ENCODE results near the gene TTLL8. TPM values are rescaled to one million over a fixed set of nuclear protein-coding genes. Genes with fewer than 3 reads are reported as not detected.

TTLL8 gene
- total RNA-seq, 2 donors from 2014 or later = not detected

DNA sequence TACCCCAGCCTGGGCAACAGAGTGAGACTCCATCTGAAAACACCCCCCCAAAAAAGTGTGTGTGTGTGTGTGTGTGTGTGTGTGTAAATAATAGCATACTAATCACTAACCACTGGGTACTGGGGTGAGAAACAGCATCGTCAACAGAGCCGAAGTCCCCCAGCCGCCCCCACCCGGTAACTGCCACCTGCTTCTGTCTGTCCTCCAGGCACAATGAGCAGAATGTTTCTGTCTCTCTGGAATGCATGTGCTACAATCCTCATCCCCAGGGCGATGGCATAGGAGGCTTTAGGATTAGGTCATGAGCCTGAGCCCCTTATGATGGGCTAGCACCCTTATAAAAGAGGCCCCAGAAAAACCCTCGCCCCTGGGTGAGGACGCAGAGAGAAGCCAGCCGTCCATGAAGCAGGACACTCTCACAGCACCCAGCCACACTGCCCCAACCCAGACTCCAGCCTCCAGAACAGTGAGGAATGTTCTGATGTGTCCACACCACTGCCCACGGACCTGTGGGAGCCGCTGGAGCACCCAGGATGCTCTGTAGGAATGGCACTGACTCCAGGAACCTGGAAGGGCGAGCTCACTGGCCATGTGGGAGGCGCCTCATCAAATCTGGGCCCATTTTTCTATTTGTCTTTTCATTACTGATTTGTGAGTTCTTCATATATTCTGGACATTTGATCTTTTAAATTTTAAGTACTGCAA is 9.9 kb downstream of the TTLL8 start:
- no peak for DNase-seq
- intact Hi-C loops (cut with DNase I, micrococcal nuclease) = no loop called here
- ATAC-seq = no peak

DNA sequence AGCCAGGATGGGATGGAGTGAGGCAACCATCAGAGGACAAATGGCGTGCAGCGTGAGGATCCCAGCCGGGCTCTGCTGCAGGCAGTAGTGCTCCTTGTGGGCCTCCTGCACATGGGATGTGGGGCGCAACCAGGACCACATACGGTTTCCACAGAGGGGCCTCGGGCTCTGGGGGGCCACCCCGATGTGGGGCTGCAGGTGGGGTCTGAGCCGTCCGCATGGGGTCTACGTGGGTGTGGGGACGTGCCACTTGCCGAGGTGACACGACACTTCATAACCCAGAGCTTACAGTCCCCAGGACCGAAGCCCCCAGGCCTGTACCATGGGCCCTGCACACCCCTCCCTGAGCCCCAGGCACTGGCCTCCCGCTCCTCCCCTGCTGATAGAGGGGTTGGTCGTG is 10.8 kb downstream of the TTLL8 start:
- DNase-seq = no peak
- intact Hi-C loops (cut with DNase I, micrococcal nuclease) = no loop called here
- ATAC-seq = no peak

DNA sequence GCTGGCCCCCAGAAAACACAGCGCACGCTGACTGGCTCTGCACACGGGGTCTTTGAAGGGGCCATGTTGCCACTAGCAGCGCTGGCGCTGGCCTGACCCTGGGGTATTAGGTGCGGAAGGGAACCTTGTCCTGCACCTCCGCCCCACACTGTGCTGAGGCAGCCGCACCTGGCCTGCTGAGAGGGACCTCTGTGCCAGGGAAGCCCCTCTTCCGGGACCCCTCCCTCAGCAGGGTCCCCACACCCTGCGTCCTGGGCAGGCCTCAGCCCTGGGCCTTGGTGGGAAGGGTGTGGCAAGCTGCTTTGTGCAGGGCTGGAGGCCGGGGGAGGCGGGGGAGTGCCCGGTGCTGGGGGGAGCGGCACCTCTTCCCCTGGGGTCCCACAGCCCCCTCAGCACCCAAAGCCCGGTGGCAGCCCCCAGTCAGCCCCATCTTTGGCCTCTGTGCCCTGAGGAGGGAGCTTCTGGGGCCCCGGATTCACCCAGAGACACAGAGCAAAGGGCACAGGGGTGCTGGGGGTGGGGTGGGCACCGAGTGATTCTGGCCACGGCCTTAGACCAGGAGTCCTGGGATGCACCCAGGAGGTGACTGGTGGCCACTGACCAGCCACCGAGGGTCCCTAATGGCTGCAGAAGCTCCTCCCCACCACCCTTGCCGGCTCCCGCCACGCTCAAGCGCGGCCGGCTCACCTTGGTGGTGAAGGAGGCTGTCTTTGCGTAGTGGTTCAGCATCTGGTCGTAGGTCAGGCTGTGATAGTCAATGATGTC is 11.4 kb downstream of the TTLL8 start:
- intact Hi-C loops (cut with DNase I, micrococcal nuclease) = no loop called here
- DNase-seq = no peak
- no peak for ATAC-seq

DNA sequence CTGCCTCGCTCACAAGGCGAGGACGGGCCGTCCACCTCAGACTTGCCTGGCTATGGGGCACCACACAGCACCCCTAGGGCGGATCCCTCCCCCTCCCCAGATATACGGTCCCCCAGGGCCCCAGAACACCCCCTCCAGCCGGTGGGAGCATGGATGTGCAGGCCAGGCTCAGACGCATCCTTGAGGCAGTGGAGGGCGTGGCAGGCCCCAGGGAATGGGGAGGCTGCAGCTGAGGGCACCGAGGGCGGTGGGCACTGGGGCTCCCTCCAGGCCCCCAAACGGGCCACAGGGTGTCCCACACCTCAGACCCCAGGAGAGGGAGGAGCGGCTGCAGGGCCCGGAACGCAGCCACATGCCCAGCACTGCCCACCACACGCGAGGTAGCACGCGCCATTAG is 12.1 kb downstream of the TTLL8 start:
- intact Hi-C loops (cut with DNase I, micrococcal nuclease) = no loop called here
- no peak for ATAC-seq
- no peak for DNase-seq

DNA sequence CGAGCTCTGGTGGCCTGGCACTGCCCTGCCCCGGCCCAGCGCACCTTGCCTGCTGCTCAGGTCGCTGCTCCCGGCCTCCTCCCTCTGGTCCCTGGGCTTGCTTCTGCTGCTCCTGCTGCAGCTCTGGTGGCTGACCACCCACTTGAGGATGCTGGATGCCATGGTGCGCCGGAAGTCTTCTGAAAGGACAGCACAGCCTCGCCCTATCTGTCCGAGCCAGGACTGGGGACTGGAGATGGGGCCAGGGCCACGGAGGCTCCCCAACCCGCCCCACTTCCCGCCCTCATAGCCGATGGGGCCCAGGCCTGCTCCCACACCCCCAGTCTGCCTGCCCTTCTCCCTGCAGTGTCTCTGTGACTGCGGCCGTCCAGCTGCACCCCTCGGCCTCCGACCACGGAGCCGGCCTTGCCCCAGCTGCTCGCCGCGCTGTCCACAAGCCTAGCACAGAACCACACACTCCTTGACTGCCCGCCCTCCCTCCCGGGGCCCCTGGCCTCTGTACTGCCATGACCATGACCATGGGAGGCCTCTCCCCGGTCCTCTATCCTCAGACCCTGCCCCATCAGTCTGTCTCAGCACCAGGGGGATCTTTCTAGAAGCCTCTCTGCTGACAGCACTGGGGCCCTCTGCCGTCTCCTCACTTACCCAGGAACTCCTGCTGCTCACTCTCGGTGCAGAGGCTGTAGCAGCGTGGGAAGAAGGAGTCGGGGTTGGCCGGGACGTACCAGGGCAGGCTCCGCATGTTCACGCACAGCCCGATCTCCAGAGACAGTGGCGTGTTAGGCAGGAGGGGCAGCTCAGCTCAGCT is 12.7 kb downstream of the TTLL8 start:
- intact Hi-C loops (cut with DNase I, micrococcal nuclease) = no loop called here
- DNase-seq (no peak), ATAC-seq (no peak)

DNA sequence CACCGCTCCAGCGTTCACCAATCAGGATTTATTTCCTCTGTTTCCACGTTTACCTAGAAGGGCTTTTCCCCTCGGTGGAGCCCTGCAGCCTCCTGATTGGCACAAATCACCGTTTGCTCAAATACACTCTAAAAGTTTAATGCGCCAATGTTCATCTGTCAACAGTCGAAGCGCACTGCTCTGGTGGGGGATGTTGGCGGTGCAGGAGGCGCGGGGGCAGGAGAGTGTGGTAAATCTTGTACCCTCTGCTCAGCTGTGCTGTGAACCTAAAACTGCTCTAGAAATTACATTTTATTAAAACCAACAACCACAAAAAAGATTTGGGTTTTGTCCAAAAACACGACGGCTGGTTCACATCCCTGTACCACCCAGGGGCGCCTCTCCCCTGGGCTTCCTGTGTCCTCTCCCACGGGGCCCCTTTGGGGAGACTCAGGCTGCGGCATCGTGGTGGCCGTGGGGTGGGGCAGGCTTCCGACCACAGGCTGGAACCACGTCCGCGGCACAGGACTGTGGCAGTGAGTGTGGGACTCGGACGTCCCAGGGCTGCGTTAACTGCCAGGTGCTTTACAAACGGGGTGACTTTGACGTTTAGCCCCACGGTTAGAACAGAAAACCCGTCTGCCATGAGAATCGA is 13.5 kb downstream of the TTLL8 start:
- ATAC-seq (no peak), DNase-seq (no peak)
- intact Hi-C loops (cut with DNase I, micrococcal nuclease) = no loop called here

DNA sequence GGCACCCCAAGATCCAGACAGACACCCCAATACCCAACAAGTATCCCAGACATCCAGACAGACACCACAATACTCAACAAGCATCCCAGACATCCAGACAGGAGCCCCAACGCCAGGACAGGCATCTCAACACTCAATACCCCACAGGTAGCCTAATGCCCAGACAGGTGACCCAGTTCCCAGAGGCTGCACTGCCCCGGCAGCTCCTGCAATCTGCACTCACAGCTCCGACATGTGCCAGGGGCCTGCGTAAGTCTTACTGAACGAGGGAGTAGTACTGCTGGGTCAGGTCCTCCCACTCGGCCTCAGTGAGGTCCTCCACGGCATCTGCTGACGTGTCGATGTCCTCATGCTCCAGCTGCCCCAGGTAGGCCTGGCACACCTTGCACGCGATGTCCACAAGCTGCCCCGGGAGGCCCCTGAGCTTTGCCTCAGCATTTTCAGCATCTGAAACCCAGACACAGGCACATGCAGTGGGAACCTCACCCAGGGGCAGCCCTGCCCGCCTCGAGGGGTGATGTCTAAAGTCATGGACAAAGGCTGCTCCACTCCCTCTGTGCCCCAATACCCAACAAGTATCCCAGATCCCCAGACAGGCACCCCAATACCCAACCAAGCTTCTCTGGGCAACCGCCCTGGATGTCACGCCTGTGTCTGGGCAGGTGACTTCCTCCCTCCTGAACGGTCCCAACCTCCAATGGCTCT is 16.6 kb downstream of the TTLL8 start:
- intact Hi-C loops (cut with DNase I, micrococcal nuclease) = no loop called here

DNA sequence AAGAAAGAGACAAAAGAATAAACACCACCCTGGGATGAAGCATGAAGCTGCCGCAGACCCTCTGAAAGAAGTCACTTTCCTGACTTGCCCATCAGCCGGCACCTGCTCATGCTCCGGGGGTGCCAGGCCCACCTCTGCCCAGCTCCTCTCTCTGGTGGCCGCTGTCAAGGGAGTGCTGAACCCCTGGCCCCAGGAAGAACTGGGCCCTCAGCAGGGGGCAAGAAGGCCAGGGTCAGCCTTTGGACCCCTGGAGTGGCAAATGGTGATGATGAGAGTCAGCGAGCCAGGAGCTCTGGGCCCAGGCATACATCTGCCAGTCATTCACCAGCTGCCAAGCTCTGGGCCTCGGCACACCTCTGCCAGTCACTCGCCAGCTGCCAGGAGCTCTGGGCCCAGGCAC is 17.4 kb downstream of the TTLL8 start:
- intact Hi-C loops (cut with DNase I, micrococcal nuclease) = no loop called here

More for the DNA sequence above, 16.6 kb downstream of the TTLL8 start:
- ATAC-seq (no peak), DNase-seq (no peak)

DNA sequence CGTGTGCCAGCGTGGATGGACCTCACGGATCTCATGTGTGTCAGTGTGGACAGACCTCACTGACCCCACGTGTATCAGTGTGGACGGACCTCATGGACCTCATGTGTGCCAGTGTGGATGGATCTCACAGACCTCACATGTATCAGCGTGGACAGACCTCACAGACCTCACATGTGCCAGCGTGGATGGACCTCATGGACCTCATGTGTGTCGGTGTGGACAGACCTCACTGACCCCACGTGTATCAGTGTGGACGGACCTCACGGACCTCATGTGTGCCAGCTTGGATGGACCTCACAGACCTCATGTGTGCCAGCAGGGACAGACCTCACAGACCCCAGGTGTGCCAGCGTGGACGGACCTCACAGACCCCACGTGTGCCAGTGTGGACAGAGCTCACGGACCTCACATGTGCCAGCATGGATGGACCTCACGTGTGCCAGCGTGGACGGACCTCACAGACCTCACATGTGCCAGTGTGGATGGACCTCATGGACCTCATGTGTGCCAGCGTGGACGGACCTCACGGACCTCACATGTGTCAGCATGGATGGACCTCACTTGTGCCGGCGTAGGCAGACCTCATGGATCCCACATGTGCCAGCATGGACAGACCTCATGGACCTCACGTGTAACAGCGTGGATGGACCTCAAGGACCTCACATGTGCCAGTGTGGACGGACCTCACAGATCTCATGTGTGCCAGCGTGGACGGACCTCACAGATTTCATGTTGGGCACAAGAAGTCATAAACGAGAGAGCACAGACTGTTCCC is 18.2 kb downstream of the TTLL8 start:
- ATAC-seq = no peak
- no peak for DNase-seq
- intact Hi-C loops (cut with DNase I, micrococcal nuclease) = loop anchor here (10.0 kb wide), 2 partner anchors 115 to 275 kb away; no protein-coding TSS in a partner anchor

More for the DNA sequence above, 17.4 kb downstream of the TTLL8 start:
- no peak for DNase-seq
- ATAC-seq = no peak

DNA sequence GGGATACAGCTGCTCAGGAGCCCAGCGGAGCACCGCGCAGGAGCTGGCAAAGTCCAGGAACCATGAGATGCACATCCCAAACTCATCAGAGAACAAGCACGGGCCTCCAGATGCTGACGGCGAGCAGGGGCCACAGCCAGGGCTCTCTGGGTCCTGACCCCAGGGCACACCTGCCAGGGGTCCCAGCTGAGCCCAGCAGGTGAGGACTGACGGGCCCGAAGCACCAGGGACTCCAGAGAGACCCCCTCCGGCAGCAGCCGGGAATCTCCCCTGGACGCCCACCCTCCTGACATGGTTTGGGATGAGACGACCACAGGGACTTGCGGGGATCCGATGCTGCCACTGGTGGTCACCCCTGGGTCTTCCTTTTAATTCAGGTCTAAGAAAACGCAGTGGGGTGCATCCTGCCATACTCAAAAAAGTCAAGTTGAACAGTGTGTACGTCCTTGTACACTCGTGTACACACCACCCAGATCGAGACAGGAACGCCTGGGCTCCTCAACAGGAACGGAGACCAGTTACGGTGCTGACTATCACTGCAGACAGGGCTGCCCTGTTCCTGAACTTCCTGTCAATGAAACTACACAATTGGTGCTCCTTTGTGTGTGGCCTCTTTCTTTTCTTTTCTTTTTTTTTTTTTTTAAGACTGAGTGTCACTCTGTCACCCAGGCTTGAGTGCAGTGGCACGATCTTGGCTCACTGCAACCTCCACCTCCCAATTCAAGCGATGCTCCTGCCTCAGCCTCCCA is 21.9 kb downstream of the TTLL8 start:
- DNase-seq = no peak
- no peak for ATAC-seq
- intact Hi-C loops (cut with DNase I, micrococcal nuclease) = loop anchor here (10.0 kb wide), 2 partner anchors 111 to 271 kb away; no protein-coding TSS in a partner anchor

DNA sequence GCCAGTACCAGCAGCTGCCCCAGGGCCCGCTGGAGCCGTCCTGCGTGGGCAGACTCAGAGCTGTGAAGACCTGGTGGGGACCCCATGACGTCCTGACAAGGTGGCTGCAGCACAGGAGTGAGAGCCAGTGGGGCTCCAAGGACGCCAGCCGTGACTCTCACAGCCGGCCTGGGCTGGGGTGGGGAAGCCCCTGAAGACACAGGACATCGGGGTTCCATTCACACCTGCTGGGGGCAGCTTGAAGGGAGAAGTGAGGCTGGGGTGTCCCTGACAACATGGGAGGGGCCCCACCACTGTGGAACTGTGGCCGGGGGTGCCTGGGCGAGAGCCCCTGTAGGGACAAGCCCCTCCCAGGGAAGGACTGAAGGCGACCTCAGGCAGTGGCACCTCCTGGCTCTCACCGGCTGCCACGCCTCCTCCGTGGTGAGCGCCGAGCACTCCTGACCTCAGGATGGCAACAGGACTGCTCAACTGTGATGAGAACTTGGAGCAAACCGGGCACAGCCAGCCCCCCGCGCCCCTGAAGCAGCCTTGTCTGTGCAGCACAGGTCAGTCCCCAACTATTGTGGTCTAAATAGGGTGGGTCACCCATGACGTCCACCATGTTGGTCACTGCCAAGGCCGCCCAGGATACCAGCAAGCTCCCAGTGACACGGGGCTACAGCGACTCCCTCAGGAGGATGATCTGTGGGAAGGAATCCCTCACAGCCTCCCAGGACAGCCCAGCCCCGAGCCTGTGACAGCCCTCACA is 22.8 kb downstream of the TTLL8 start:
- DNase-seq = no peak
- ATAC-seq = no peak
- intact Hi-C loops (cut with DNase I, micrococcal nuclease) = loop anchor here (10.0 kb wide), 2 partner anchors 111 to 271 kb away; no protein-coding TSS in a partner anchor

DNA sequence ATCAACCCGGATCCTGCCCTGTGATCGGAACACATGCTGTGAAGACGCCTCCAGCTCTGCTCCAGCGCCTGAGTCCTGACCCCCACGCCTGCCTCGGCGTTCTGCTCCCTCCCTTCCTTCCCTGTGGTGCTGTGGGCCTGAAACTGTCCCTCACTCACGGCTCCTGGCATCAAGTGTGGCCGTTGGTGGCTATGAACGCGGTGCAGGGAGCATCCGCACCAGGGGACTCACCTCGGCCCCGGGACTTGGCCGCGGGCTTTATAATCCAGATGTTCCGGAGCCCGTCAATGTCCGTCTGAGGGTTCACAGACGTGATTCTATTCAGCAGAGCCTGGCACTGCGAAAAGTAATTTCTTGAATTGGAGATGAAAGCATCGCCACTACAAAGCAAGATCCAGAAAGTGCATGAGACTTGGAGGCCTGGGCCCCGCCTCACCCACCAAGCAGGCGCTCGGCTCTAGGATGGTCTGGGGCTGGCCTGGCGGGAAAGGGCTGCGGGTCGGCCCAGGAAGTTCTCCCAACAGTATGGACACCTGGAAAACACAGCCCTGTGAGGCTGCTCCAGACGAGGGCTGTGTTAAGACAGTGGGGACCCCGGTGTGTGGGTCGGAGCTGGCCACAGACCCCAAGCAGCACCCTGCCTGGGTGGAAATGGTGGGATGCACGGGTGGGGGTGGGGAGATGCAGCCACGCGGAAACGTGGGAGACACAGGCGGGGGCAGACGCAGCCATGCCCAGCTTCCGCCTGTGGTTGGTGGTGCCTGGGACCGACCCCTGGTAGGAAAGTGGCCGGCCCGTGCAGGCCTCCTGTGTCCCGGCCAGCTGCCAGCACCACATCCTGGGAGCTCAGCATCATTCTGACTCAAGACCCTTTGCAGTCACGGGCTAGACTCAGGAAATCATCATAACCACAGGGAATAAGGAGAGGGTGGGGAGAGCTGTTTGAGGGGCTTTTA is 23.7 kb downstream of the TTLL8 start:
- no peak for ATAC-seq
- intact Hi-C loops (cut with DNase I, micrococcal nuclease) = loop anchor here (5.0 to 10.0 kb wide), 3 partner anchors 107 to 270 kb away; no protein-coding TSS in a partner anchor
- no peak for DNase-seq

DNA sequence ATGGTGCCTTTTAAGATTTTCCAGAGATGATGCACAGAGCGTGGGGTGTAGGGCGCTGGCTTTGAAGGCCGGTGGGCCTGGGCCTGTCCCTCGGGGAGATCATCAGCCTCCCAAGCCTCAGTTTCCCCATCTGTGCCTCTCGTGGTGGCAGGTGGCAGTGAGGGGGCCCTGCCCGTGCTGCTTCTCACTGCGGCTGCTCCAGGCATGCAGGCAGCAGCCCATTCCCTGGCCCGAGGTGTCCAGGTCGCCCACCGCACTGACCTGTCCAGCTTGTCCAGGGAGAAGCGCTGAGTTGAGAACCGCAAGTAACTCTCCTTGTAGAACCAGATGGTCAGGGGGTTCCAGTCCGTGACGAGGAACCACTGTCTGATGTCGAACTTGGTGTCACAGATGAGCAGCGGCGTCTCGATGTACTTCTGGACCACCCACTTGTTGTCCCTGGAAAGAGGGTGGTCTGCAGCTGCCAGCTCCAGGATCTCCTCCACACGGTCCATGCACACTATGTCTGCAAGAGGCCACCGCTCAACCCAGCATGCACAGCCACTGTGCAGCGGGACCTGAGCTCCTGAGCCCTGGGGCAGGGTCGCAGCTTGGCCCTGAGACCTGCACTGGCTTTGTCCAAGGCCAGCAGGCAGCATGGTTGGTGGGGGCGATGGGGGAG is 25.0 kb downstream of the TTLL8 start:
- no peak for ATAC-seq
- no peak for DNase-seq
- intact Hi-C loops (cut with DNase I, micrococcal nuclease) = loop anchor here (5.0 to 10.0 kb wide), 3 partner anchors 106 to 268 kb away; no protein-coding TSS in a partner anchor

DNA sequence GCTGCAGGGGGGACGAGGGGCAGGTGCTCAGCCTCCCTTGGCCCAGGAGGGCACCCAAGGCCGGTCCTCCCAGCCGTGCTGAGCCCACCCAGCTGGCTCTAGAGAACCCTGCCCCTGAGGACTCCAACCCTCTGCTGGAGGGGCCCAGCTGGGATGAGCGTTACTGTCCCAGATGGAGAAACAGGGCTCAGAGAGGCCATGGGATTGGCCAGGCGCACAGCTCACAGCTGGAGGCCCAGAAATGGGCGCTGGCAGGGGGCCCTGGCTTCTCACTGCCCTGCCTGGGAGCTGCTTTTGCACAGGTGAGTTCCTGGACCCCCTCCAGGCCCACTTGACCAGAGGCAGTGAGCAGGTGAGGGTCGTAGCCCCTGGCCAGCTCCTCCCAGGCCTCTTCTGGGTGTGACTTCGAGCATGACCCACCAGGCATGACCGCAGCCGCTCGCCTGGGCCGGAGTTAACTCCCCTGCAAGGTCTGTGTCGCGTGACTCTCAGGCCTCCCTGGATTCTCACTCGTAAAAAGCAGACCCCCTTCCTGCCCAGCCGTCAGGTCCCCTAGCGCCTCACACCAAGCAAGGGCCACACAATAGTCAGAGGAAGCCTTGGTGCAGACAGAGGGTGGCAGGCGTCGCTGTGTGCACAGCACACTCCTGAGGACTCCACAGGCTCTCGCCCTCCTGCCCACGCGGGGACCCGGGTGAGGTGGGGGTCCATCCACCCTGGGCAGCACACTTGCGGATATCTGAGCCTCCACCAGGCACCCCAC is 25.8 kb downstream of the TTLL8 start:
- ATAC-seq (no peak), DNase-seq (no peak)
- intact Hi-C loops (cut with DNase I, micrococcal nuclease) = loop anchor here (5.0 to 10.0 kb wide), 3 partner anchors 105 to 267 kb away; no protein-coding TSS in a partner anchor

Data from left colon (tissue), 2 donors.